Measurements from ENCODE around the gene WDR93.
"Not testable (repeated sequence)": the region's sequence is repeated elsewhere in the genome, so short reads cannot be mapped to it uniquely, and the experiment has no call there.

Gene WDR93

GRCh38 chr15:89770041-89770440, 79.4 kb downstream of the WDR93 start:
- no peak for DNase-seq (ENCODE audit: low read depth)

DNA sequence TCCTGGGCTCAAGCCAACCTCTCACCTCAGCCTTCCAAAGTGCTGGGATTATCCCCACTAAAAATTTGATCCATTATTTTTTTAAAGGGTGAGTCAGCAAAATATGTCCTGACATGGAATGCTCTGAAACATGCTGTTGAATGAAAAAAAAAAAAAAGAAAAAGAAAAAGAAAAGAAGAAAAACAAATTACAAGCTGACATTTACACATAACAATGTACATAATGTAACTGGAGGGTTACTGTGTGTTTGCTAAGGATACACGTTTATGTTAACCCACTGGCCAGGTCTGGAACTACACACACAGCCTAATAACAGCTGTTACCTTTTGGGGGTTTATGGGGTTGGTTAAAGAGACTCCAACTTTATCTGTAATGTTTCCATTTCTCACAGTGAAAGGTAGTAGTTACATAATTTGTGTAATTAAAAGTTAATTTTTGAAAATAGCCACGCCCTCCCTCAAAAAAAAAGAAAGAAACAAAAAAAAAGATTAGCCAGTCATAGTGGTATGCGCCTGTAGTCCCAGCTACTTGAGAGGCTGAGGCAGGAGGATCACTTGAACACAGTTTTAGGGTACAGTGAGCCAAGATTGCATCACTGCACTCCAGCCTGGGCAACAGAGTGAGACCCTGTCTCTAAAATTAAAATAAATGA, 82.4 kb downstream of the WDR93 start:
- DNase-seq (ENCODE audit: low read depth): peak; percentile 10

DNA sequence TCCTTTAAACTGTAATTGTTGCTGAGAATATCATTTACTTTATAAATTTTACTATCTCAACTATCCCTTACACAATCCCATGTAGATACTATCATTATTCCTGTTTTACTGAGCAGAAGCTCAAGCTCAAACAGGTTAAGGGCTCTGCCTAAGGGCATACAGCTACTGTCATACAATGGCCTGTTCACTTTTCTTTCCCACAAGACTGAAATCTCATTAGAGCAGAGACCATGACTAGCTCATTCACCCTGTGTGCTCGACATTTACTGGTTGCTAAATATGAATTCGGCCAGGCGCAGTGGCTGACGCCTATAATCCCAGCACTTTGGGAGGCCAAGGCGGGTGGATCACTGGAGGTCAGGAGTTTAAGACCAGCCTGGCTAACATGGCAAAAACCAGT, 83.9 kb downstream of the WDR93 start:
- no peak for DNase-seq (ENCODE audit: low read depth)

DNA sequence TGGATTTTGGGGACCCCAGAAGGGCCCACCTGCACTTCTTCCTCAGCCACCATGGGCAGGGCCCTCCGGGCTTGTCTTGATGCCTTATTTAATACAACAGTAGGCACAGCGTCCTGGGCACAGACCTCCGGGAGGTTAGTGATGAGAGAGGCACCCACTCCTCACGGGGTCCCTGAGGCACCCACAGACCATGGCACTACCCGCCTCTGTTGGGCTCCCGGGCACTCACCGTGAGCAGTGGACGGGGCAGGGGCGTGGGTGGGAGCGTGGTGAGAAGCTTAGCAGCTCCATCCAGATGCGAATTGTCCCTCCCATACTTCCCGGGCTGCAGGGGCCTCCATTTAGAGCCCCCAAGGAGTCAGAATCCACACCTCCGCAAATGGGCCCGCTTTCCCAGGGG, 85.2 kb downstream of the WDR93 start:
- no peak for DNase-seq (ENCODE audit: low read depth)

- peak; percentile 63 for DNase-seq (ENCODE audit: low read depth)
Observed at GRCh38 chr15:89776274-89777072, 85.9 kb downstream of the WDR93 start, which contains the start of gene MESP2. Gene MESP2 (plus strand): TSS chr15:89776332. CDS start chr15:89776358, 26 bp downstream.

DNA sequence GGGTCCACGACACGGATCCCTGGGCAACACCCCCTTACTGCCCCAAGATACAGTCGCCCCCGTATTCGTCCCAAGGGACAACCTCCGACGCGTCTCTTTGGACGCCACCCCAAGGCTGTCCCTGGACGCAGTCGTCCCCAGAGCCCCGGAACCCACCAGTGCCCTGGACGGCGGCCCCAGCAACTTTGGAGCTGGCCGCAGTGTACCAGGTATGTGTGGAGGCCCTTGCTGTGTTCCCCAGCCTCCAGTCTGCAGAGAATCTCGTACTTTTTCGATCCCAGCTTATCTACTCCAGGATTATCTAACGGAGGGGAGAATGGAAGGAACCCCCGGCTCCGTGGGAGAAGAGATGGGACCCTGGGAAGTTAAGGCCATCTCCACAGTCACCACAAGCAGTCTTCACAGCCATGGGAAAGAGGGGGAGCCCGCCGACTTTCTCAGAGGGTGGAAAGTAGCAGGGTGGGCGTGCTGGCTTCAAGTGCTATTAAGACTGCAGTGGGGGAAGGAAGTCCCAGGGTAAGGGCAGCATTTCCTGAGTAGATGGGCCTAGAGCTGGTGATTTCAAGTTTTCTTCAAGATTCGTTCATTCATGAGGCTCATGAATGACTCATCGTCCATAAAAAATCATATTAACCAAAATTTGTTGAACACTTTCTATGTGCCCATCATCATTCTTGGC, 86.6 kb downstream of the WDR93 start:
- DNase-seq (ENCODE audit: low read depth): no peak

GRCh38 chr15:89777782-89778380, 87.3 kb downstream of the WDR93 start:
- DNase-seq (ENCODE audit: low read depth): no peak

DNA sequence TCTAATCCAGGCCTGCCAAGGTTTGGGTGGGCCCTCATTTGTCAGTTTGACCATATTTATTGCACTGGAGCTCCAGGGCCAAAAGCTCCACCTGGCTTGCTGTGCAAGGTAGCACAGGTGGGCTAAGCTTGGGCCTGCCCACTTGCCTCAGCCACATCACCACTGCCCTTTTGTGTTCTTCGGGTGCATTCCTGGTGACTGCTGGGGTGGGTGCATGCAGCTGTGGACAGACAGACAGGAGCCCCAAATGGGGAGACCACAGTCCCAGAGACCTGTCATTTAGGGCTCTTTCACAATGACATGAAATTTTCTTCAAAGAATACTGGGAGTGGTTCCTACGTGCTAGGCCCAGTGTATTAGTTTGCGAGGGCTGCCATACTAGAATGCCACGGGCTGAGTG, 88.2 kb downstream of the WDR93 start:
- no peak for DNase-seq (ENCODE audit: low read depth)

- no peak for DNase-seq (ENCODE audit: low read depth)
Observed at GRCh38 chr15:89780601-89781000, 90.0 kb downstream of the WDR93 start.

- DNase-seq (ENCODE audit: low read depth): no peak
Observed at GRCh38 chr15:89781055-89781454, 90.4 kb downstream of the WDR93 start.

- DNase-seq (ENCODE audit: low read depth): no peak
Observed at GRCh38 chr15:89781891-89782618, 91.4 kb downstream of the WDR93 start.

GRCh38 chr15:89782619-89782950, 92.0 kb downstream of the WDR93 start:
- not testable (repeated sequence) for DNase-seq (ENCODE audit: low read depth)

DNA sequence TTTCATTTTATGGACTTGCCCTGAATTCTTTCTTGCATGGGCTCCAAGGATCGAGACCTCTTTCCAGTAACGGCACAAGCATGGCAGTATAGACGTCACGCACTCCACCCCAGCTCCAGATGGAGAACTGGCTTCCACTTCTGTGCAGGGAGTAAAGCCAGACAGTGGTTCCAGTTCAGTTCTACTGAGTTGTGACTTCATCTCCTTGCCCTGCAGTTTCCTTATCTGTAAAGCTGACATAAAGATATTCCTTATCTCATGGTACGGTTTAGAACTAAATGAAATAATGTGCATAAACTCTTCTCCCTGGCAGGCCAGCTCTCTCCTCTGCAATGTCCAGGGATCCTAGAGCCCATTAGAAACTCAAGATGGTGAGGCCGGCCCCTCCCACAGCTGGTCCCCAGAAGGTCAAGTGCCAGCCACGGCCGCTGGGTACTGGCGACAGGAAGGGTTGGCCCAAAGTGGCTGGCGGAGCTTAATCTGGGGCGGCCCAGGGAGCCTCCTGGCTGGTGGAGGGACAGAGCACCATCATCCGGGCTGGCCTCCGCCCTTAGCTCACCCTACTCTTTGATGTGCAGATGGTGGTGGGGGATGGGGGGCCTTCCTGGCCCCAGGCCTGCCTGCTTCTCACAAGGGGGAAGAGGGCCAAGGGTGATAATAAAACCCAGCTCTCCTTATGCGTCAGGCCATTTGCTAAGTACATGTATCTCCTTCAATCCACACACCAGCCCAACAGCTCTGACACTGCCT, 92.7 kb downstream of the WDR93 start:
- DNase-seq (ENCODE audit: low read depth): peak; percentile 63

DNA sequence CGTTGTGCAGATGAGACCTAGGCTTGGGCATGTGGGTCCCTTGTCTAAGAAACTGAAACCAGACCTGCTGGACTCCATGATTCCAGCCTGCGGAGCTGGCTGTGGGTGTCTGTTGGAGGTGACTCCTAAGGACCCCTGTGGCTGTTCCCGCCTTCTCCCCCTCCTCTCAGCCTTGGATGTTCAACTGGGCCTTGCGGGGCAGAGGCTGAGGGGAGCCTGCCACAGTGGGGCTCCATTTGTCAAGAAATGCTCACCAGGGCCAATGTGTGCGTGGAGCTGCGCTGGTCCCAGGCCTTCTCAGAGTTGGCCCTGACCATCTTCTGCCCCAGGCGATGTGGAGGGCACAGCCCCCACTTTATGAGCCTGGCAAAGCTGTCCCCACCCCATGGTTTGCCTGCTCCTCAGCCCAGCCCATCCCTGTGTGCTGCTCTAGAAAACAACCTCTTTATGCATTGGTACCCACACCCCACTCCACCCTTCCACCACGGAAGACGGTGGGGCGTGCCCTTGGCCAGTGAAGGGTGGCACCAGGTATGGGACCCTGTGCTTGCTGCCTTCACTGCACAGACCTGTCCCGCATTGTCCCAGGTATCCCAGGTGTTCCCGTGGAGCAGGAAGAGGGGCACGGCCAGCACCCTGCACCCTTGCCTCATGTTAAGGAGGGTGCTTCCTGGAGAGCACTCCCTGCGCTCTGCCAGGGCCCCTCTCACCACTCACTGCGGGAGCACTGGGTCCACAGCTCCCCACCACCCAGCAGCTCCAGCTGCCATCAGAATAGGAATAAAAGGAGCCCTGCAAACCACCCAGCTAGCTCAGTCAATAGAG, 93.5 kb downstream of the WDR93 start:
- no peak for DNase-seq (ENCODE audit: low read depth)

DNA sequence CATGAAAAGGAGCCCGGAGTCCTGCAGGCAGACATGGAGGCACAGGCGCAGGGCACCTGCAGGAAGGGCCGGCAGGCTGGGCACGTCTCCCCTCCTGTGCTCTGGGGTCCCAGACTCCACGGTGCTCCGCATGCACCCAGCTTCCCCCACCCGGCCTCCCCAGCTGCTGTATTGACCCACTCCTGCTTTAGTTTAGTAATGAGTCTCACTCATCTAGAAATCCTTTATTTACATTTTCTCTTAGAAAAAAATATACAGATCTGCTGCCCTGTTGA, 94.0 kb downstream of the WDR93 start:
- DNase-seq (ENCODE audit: low read depth): no peak

- DNase-seq (ENCODE audit: low read depth): no peak
Observed at GRCh38 chr15:89785064-89785773, 94.6 kb downstream of the WDR93 start.

DNA sequence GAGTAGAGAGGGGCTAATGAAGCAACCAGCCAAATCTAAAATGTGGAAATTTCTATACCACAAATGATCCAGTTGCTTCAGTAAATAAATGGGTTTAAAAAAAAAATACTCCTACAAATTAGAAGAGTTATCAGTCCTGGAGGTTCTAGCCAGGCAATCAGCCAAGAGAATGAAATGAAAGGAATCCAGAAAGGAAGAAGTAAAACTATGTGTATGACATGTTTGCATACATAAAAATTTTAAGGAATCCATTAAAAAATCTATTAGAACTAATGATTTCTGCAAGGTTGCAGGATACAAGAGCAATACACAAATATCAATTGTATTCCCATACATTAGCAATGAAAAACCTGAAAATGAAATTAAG, 95.1 kb downstream of the WDR93 start:
- no peak for DNase-seq (ENCODE audit: low read depth)

- DNase-seq (ENCODE audit: low read depth): no peak
Observed at GRCh38 chr15:89787944-89788343, 97.3 kb downstream of the WDR93 start.

DNA sequence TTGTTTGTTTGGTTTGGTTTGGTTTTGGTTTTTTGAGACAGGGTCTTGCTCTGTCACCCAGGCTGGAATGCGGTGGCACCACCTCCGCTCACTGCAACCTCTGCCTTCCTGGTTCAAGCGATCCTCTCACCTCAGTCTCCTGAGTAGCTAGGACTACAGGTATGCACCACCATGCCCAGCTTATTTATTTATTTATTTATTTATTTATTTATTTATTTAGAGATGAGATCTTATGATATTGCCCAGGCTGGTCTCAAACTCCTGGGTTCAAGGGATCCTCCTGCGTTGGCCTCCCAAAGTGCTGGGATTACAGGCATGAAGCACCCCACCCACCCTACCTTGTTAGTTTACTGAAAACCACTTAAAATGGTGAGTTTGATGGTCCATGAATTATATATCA, 98.0 kb downstream of the WDR93 start:
- not testable (repeated sequence) for DNase-seq (ENCODE audit: low read depth)

- no peak for DNase-seq (ENCODE audit: low read depth)
Observed at GRCh38 chr15:89790206-89790605, 99.6 kb downstream of the WDR93 start.

All from fibroblast of the conjunctiva (primary cell).